DND-41 (cell line): ENCODE measurements around the gene MCHR1.

Experiments used
- ATAC-seq: fragments of 200-7000 bp; cut with Tn5 transposase; 3 replicates; pipeline ENCODE4 v1.9.1; 2021; ENCODE audit warnings: low read depth; ENCODE audit not compliant: insufficient read depth
- DNase-seq: peaks from one replicate; pipeline ENCODE4 v3.0.0-alpha.2; 2020
- H2AFZ ChIP-seq: 2 replicates; pipeline ENCODE4 v1.6.0; 2012; ENCODE audit warnings: low read depth, low read length
- H3K27ac ChIP-seq: 2 replicates; pipeline ENCODE4 v1.5.1; 2012; ENCODE audit warnings: low read length, inconsistent platforms
- H3K27me3 ChIP-seq: fragments of 200-600 bp; sonication (generic); 2 replicates; pipeline ENCODE4 v1.6.0; 2012; ENCODE audit warnings: low read length, mild to moderate bottlenecking, inconsistent platforms; ENCODE audit not compliant: insufficient read depth, poor library complexity
- H3K36me3 ChIP-seq: 2 replicates; pipeline ENCODE4 v1.5.1; 2012; ENCODE audit warnings: low read length, inconsistent platforms; ENCODE audit not compliant: insufficient read depth
- H3K4me1 ChIP-seq: 2 replicates; pipeline ENCODE4 v1.5.1; 2012; ENCODE audit warnings: mild to moderate bottlenecking, low read length; ENCODE audit not compliant: insufficient read depth
- H3K4me2 ChIP-seq: 2 replicates; pipeline ENCODE4 v1.6.0; 2012; ENCODE audit warnings: mild to moderate bottlenecking, moderate library complexity, low read length, inconsistent platforms; ENCODE audit not compliant: insufficient read depth
- H3K4me3 ChIP-seq, 2 experiments: fragments of 200-600 bp in 1 of 2; shearing (Covaris generic) in 1 of 2; 2 replicates each; pipeline ENCODE4 v1.5.1; 2012 to 2016; ENCODE audit warnings: inconsistent platforms in 2 of 2, low read length in 2 of 2, mild to moderate bottlenecking in 2 of 2, low read depth in 1 of 2, moderate library complexity in 1 of 2
- H3K79me2 ChIP-seq: 2 replicates; pipeline ENCODE4 v1.6.0; 2012; ENCODE audit warnings: low read length, inconsistent platforms; ENCODE audit not compliant: insufficient read depth
- H3K9ac ChIP-seq: 2 replicates; pipeline ENCODE4 v1.6.0; 2012; ENCODE audit warnings: low read depth, mild to moderate bottlenecking, inconsistent platforms, low read length, moderate library complexity
- H3K9me3 ChIP-seq: 2 replicates; pipeline ENCODE4 v1.5.1; 2012; ENCODE audit warnings: low read length, moderate library complexity, mild to moderate bottlenecking, inconsistent platforms; ENCODE audit not compliant: insufficient read depth, severe bottlenecking
- H4K20me1 ChIP-seq: 2 replicates; pipeline ENCODE4 v1.6.0; 2012; ENCODE audit warnings: low read length; ENCODE audit not compliant: insufficient read depth
- CTCF ChIP-seq: IDR thresholded peaks from 2 replicates; pipeline ENCODE4 v1.5.1; 2012; ENCODE audit warnings: borderline replicate concordance, low read length, moderate library complexity, mild to moderate bottlenecking; ENCODE audit not compliant: poor library complexity, severe bottlenecking; ENCODE audit errors: extremely low read depth
- EZH2 ChIP-seq: IDR thresholded peaks from 3 replicates; pipeline ENCODE4 v1.6.1; 2012; ENCODE audit warnings: borderline replicate concordance, low read depth, mild to moderate bottlenecking, moderate library complexity, low read length, inconsistent platforms; ENCODE audit not compliant: severe bottlenecking

MCHR1 gene

GRCh38 chr22:40641269-40641668, 38.0 kb upstream of the MCHR1 start:
- Histone ChIP-seq H3K36me3 (no peaks in the 10 kb centered on the region; the same call in 1 of the 2 replicates), H3K4me3 (no peak overlapping the region), H3K4me2 (no peak overlapping the region), H2AFZ (no peak overlapping the region), H3K4me1 (peaks cover 16% of the 10 kb centered on the region), H3K9me3 (no peaks in the 10 kb centered on the region), H3K27me3 (no peaks in the 10 kb centered on the region), H4K20me1 (no peaks in the 10 kb centered on the region), H3K79me2 (peaks cover 2% of the 10 kb centered on the region), H3K9ac (no peak overlapping the region), H3K27ac (no peak overlapping the region)
- ATAC-seq (no peak), DNase-seq (no peak)
- TF ChIP-seq EZH2 (no peak), CTCF (no peak)

- H4K20me1 ChIP-seq, result no peaks in the 10 kb centered on the region
- no peak for TF ChIP-seq CTCF
- no peak for TF ChIP-seq EZH2
- H3K4me3 ChIP-seq, result no peak overlapping the region
- no peak overlapping the region for H2AFZ ChIP-seq
- H3K4me2 ChIP-seq, result no peak overlapping the region
- H3K9ac ChIP-seq, result no peak overlapping the region
- no peak for ATAC-seq
- H3K9me3 ChIP-seq, result no peaks in the 10 kb centered on the region
- H3K4me1 ChIP-seq, result peaks cover 18% of the 10 kb centered on the region
- H3K27ac ChIP-seq, result no peak overlapping the region
- no peaks in the 10 kb centered on the region for H3K79me2 ChIP-seq
- no peaks in the 10 kb centered on the region for H3K36me3 ChIP-seq
- no peaks in the 10 kb centered on the region for H3K27me3 ChIP-seq
- DNase-seq, result no peak
Observed at GRCh38 chr22:40642316-40642715, 37.0 kb upstream of the MCHR1 start.

DNA sequence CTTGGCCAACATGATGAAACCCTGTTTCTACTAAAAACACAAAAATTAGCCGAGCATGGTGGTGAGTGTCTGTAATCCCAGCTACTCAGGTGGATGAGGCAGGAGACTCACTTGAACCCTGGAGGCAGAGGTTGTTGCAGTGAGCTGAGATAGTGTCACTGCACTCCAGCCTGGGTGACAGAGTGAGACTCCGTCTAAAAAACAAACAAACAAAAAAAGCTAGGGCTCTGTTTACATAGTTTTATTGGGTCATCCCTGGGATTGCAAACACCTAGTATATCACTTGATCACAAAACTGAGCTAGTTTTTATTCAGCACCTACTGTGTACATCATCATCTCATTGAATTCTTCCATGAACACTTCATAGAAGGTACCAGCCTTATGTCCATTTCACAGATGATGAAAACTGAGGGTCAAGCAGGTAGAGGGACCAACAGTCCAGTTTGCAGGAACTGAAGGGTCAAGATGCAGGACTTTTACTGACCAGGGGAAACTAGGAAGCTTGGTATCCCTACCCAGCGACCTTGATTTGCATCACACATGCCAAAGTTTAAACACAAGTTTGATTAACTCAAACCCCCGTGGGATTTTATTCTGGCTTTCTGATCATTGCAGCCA, 33.6 kb upstream of the MCHR1 start:
- H3K4me2 ChIP-seq, result peak overlapping the region; percentile 53; the same call in 1 of the 2 replicates

More for the DNA sequence above, 33.6 kb upstream of the MCHR1 start:
- no peaks in the 10 kb centered on the region for H3K27me3 ChIP-seq
- no peaks in the 10 kb centered on the region for H3K79me2 ChIP-seq
- no peak for ATAC-seq
- DNase-seq, result no peak
- H2AFZ ChIP-seq, result peak overlapping the region; percentile 67
- H3K4me1 ChIP-seq, result peaks cover 9% of the 10 kb centered on the region
- H3K9ac ChIP-seq, result 0 out of 2 replicates have a peak overlapping the region, but pooled peaks have one; percentile 11
- no peaks in the 10 kb centered on the region for H3K9me3 ChIP-seq
- no peaks in the 10 kb centered on the region for H4K20me1 ChIP-seq
- TF ChIP-seq CTCF (no peak), EZH2 (no peak)
- no peaks in the 10 kb centered on the region for H3K36me3 ChIP-seq
- H3K27ac ChIP-seq, result no peak overlapping the region
- no peak overlapping the region for H3K4me3 ChIP-seq
